HAP-1 (cell line): ENCODE measurements around the gene SDC3.

Source experiments
- DNase-seq, 2 experiments: peaks; one replicate each; pipeline ENCODE4 v3.0.0-alpha.2; 2016 to 2020; ENCODE audit warnings: low spot score in 2 of 2
- H3K27me3 ChIP-seq: fragments of 250-450 bp; sonication (Bioruptor Pico); 2 replicates; pipeline ENCODE4 v1.5.1; 2020; ENCODE audit warnings: low read depth, mild to moderate bottlenecking, moderate library complexity
- H3K36me3 ChIP-seq: fragments of 250-450 bp; sonication (Bioruptor Pico); replicated peaks from 2 replicates; pipeline ENCODE4 v1.5.1; 2020; ENCODE audit warnings: mild to moderate bottlenecking
- H3K4me1 ChIP-seq: fragments of 250-450 bp; sonication (Bioruptor Pico); 2 replicates; pipeline ENCODE4 v1.5.1; 2020; ENCODE audit warnings: mild to moderate bottlenecking
- H3K4me3 ChIP-seq: fragments of 250-450 bp; sonication (Bioruptor Pico); 2 replicates; pipeline ENCODE4 v1.5.1; 2020; ENCODE audit warnings: mild to moderate bottlenecking, moderate library complexity
- H3K9me3 ChIP-seq: fragments of 250-450 bp; sonication (Bioruptor Pico); 2 replicates; pipeline ENCODE4 v1.5.1; 2020; ENCODE audit warnings: mild to moderate bottlenecking, moderate library complexity
- in situ Hi-C: fragments of 300-500 bp; cut with MboI; formaldehyde crosslinking; loops from 3 replicates; pipeline ENCODE4 v1.14.3; 2020; ENCODE audit warnings: low sequenced_read_pairs, inconsistent platforms, mixed read lengths

Gene SDC3

DNA sequence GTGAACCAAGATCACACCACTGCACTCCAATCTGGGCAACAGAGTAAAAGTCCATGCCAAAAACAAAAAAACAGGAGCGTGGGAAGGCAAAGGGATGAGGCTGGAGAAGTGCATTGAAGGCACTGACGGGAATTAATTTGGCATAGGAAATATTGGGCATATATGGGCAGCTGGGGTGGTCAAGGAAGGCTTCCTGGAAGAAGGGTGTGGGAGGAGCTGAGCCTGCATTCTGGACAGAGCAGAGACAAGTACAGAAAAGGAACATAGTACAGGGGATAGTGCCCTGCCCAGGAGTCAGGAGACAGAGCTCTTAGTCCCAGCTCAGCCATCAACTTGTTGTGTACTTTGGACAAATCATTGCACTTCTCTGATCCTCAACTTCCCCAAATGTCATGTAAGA, 11.7 kb downstream of the SDC3 start:
- Histone ChIP-seq H3K27me3 (no peaks in the 10 kb centered on the region), H3K36me3 (no peaks in the 10 kb centered on the region), H3K9me3 (no peaks in the 10 kb centered on the region), H3K4me3 (no peak overlapping the region), H3K4me1 (no peaks in the 10 kb centered on the region; the same call in 1 of the 2 replicates)
- DNase-seq = no peak
- in situ Hi-C loops = no loop called here

GRCh38 chr1:30895944-30896660, 12.5 kb downstream of the SDC3 start:
- in situ Hi-C loops = no loop called here
- no peaks in the 10 kb centered on the region for H3K27me3 ChIP-seq

GRCh38 chr1:30895382-30895943, 13.1 kb downstream of the SDC3 start:
- DNase-seq = no peak
- no peaks in the 10 kb centered on the region; the same call in 1 of the 2 replicates for H3K4me1 ChIP-seq
- no peaks in the 10 kb centered on the region for H3K36me3 ChIP-seq
- no peaks in the 10 kb centered on the region for H3K9me3 ChIP-seq
- H3K4me3 ChIP-seq = no peak overlapping the region
- in situ Hi-C loops = no loop called here
- no peaks in the 10 kb centered on the region for H3K27me3 ChIP-seq

More at GRCh38 chr1:30895944-30896660, 12.5 kb downstream of the SDC3 start:
- no peak overlapping the region for H3K4me3 ChIP-seq
- H3K9me3 ChIP-seq = no peaks in the 10 kb centered on the region
- DNase-seq = no peak
- no peaks in the 10 kb centered on the region for H3K36me3 ChIP-seq
- H3K4me1 ChIP-seq = no peaks in the 10 kb centered on the region; the same call in 1 of the 2 replicates

GRCh38 chr1:30894508-30894973, 14.0 kb downstream of the SDC3 start:
- Histone ChIP-seq H3K9me3 (no peaks in the 10 kb centered on the region), H3K36me3 (no peaks in the 10 kb centered on the region), H3K27me3 (no peaks in the 10 kb centered on the region), H3K4me3 (no peak overlapping the region), H3K4me1 (no peaks in the 10 kb centered on the region; the same call in 1 of the 2 replicates)
- in situ Hi-C loops = no loop called here
- no peak for DNase-seq

DNA sequence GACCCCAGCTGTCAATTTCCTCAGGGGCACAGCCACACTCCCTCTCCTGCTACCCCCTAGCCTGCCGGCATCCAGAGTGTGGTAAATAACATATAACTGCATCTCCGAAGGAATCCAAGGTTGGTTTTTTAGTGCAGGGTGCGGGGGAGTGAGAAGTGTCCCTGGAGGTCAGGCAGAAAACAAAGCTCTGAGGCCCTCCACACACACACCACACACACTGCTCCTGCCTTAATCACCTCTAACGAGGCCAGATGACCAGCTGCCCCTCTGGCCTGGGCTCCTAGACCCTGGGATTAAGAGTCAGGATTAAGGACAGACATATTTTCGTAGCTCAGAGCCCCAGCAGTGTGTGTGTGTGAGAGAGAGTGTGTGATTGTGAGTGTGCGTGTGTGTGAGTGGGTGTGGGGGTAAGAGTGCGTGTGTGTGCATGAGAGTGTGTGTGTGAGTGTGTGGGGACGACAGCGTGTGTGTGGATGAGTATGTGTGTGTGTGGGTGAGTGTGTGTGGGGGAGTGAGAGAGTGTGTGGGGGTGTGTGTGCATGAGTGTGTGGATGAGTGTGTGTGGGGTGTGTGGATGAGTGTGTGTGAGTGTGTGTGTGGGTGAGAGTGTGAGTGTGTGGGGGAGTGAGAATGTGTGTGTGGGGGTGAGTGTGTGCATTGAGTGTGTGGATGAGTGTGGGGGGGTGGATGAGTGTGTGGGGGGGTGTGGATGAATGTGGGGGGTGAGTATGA, 14.6 kb downstream of the SDC3 start:
- in situ Hi-C loops = no loop called here
- H3K9me3 ChIP-seq = no peaks in the 10 kb centered on the region
- H3K4me3 ChIP-seq = no peak overlapping the region
- no peak for DNase-seq
- no peaks in the 10 kb centered on the region for H3K27me3 ChIP-seq
- H3K4me1 ChIP-seq = no peaks in the 10 kb centered on the region; the same call in 1 of the 2 replicates
- H3K36me3 ChIP-seq = no peaks in the 10 kb centered on the region

DNA sequence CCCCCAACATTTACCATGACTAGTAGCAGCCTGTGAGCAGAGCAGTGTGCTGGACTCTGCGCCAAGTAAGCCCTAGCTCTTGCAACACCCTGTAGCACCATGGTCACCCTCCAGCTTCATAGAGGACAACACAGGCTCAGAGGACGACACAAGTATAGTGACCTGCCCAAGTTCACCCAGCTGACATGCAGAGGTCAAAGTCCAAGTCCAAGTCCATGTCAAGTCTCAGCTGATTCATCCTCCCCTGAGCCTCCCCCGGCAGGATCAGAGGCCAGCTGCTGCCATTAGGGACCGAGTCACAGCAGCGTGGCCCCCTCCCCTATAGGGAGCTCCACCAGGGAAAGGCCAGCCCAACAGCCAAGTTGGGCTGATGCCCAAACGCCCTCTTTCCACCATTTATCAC, 15.9 kb downstream of the SDC3 start:
- no peaks in the 10 kb centered on the region for H3K27me3 ChIP-seq
- in situ Hi-C loops = no loop called here

DNA sequence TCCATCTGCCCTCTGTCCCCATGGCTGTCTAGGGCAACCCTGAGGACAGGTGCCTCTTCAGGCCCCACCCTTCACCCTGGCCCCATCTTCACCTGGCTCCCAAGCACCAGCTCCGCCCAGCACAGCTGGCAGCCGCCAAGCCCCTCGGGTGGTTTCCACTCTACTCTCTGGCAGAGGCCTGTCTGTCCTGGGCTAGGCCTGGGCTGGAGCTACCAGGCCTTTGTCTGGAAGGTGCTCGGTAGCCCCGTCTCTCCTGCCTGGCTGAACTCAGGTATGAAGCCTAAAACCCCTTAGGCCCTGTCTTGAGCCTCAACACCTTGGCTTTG, 17.4 kb downstream of the SDC3 start:
- H3K9me3 ChIP-seq = no peaks in the 10 kb centered on the region
- H3K4me1 ChIP-seq = no peaks in the 10 kb centered on the region; the same call in none of the 2 replicates
- in situ Hi-C loops = no loop called here
- H3K4me3 ChIP-seq = no peak overlapping the region
- DNase-seq = no peak
- no peaks in the 10 kb centered on the region for H3K36me3 ChIP-seq
- no peaks in the 10 kb centered on the region for H3K27me3 ChIP-seq

More for the DNA sequence above, 15.9 kb downstream of the SDC3 start:
- DNase-seq = no peak
- no peaks in the 10 kb centered on the region for H3K9me3 ChIP-seq
- no peaks in the 10 kb centered on the region; the same call in none of the 2 replicates for H3K4me1 ChIP-seq
- H3K36me3 ChIP-seq = no peaks in the 10 kb centered on the region
- no peak overlapping the region for H3K4me3 ChIP-seq

- H3K4me3 ChIP-seq = no peak overlapping the region
- H3K9me3 ChIP-seq = no peaks in the 10 kb centered on the region
- H3K36me3 ChIP-seq = no peaks in the 10 kb centered on the region
- in situ Hi-C loops = no loop called here
- H3K27me3 ChIP-seq = no peaks in the 10 kb centered on the region
- no peak for DNase-seq
- H3K4me1 ChIP-seq = no peaks in the 10 kb centered on the region; the same call in 1 of the 2 replicates
Observed at GRCh38 chr1:30890502-30891226, 17.9 kb downstream of the SDC3 start.

DNA sequence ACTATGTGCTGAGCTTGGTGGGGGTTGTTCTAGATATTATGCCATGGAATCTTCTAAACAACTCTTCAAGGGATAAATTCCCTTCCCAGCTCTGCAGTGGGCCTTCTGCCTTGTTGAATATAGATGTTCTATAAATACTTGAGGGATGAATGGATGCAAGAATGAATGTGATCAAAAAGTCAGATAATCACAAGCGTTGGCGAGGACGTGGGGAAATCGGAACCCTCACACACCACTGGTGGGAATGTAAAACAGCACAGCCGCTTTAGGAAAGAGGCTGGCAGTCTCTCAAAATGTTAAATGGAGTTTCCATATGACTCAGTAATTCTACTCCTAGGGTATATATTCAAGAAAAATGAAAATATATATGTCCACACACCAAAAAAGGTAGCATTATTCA, 19.0 kb downstream of the SDC3 start:
- no peaks in the 10 kb centered on the region for H3K36me3 ChIP-seq
- no peaks in the 10 kb centered on the region for H3K9me3 ChIP-seq
- no peak for DNase-seq
- in situ Hi-C loops = no loop called here
- H3K4me3 ChIP-seq = no peak overlapping the region
- H3K27me3 ChIP-seq = no peaks in the 10 kb centered on the region
- no peaks in the 10 kb centered on the region; the same call in 1 of the 2 replicates for H3K4me1 ChIP-seq

DNA sequence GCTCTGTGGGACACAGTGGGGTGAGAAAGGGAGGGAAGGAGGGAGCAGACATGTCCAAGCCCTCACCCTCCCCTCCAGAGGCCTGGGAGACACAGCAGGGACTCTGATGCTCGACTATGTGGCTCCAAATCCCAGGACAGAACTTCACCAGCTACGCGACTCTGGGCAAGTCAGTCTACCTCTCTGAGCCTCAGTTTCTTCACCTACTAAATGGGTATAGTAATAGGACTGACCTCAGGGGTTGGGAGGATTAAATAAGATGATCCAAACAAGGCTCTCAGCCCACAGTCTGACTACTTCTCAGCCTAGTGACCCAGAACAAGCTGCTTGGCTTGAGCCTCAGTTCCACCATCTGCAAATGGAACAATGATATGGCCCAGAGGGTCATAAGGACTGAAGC, 19.6 kb downstream of the SDC3 start:
- in situ Hi-C loops = no loop called here
- DNase-seq = no peak
- H3K4me1 ChIP-seq = no peaks in the 10 kb centered on the region; the same call in 1 of the 2 replicates

DNA sequence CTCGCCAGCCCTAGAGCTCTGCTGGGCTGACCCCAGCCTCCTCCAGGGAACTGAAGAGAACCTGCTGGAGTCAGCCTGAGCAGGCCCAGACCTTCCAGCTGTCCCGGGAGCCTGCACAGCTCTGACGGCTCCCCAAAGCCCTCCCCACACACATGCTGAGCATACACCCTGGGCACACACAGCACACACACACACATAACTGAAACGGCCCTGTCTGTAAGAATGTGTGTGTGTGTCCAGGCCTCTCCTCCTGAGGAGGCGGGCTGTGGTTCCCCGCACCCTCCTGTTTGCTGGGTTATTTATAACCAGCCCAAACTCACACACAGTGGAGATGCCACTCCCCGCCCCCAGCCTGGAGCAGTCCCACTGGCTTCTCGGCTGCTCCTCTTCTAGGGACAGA, 20.2 kb downstream of the SDC3 start:
- Histone ChIP-seq H3K36me3 (no peaks in the 10 kb centered on the region), H3K27me3 (no peaks in the 10 kb centered on the region), H3K9me3 (no peaks in the 10 kb centered on the region), H3K4me1 (no peaks in the 10 kb centered on the region; the same call in 1 of the 2 replicates), H3K4me3 (no peak overlapping the region)
- no peak for DNase-seq
- in situ Hi-C loops = no loop called here

More for the DNA sequence above, 19.6 kb downstream of the SDC3 start:
- Histone ChIP-seq H3K36me3 (no peaks in the 10 kb centered on the region), H3K27me3 (no peaks in the 10 kb centered on the region), H3K4me3 (no peak overlapping the region), H3K9me3 (no peaks in the 10 kb centered on the region)

DNA sequence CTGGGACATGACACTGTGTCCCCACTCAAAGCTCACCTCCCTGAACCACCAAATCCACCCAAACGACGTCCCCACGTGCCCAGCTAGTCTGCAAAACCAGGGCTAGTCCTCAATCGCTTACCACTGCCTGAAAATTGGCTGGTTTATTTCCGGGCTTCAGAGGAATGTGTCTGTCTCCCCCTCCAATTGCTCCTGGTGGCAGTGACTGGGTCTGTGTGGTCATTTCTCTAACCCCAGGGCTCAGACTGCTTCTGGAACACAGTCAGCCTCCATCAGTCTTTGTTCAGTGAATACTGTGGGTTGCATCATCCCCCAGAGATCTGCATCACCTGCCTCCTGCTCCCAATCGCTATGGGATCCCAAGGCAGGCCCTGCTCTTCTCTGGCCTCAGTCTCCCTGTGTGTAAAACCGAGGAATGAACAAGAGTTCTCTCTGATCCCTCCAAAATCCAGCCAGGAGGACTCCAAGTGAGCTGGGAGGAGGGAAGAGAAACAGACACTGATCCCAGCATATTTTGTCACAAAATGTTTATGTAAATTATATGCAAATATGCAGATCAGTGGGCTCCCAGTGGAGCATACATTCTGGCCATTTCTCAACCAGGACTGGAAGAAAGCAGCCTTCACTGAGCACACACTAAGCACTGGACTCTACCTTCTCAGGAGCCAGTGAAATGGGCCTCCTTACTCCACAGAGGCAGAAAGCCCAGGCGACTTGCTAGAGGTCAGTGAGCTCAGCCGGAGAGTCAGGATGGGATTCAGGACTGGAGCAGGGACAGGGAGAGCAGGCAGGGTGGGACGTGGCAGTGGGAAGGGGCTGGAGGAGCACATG, 20.9 kb downstream of the SDC3 start:
- Histone ChIP-seq H3K9me3 (no peaks in the 10 kb centered on the region), H3K4me3 (no peak overlapping the region), H3K36me3 (no peaks in the 10 kb centered on the region), H3K4me1 (no peaks in the 10 kb centered on the region; the same call in 1 of the 2 replicates), H3K27me3 (no peaks in the 10 kb centered on the region)
- in situ Hi-C loops = no loop called here
- DNase-seq = no peak
